OCI-LY3 (cell line): Measurements from ENCODE around the gene FAP.

Source experiments
- EZH2phosphoT487 ChIP-seq: fragments of 200-600 bp; shearing (Covaris generic); IDR thresholded peaks from 2 replicates; pipeline ENCODE4 v1.6.1; 2018; ENCODE audit warnings: antibody characterized with exemption, mixed run types, low read depth
- TF ChIP-seq, protein P1 (sequence below): fragments of 200-600, 300-600 bp; sonication (generic); IDR thresholded peaks from 2 replicates; pipeline ENCODE4 v1.5.1; 2014; ENCODE audit warnings: antibody characterized with exemption, low read length, low read depth

DNA sequence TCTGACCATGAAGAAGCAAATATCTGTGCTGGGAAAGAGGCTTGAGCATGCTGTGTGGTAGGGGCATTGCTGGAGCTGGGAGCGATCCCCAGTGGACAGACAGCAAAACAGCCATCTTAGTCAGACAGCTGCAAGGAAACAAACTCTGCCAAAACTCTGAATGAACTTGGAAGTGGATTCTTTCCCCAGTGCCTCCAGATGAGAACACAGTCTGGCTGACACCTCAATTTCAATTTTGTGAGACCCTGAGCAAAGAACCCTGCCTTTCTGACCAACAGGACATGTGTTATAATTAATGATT, 23.2 kb upstream of the FAP start:
- TF ChIP-seq, protein P1, sequence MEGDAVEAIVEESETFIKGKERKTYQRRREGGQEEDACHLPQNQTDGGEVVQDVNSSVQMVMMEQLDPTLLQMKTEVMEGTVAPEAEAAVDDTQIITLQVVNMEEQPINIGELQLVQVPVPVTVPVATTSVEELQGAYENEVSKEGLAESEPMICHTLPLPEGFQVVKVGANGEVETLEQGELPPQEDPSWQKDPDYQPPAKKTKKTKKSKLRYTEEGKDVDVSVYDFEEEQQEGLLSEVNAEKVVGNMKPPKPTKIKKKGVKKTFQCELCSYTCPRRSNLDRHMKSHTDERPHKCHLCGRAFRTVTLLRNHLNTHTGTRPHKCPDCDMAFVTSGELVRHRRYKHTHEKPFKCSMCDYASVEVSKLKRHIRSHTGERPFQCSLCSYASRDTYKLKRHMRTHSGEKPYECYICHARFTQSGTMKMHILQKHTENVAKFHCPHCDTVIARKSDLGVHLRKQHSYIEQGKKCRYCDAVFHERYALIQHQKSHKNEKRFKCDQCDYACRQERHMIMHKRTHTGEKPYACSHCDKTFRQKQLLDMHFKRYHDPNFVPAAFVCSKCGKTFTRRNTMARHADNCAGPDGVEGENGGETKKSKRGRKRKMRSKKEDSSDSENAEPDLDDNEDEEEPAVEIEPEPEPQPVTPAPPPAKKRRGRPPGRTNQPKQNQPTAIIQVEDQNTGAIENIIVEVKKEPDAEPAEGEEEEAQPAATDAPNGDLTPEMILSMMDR: no peak
- no peak for TF ChIP-seq EZH2phosphoT487
